WTC11 (cell line): ENCODE measurements around the gene SLC26A5. TPM values are rescaled to one million over a fixed set of nuclear protein-coding genes. Genes with fewer than 3 reads are reported as not detected.

Source experiments
- ATAC-seq: fragments of 200-7000 bp; cut with Tn5 transposase; 2 replicates; pipeline ENCODE4 v1.10.0; 2021; ENCODE audit warnings: mild to moderate bottlenecking, moderate library complexity
- CTCF ChIA-PET: fragments of 300-600 bp; sonication (Branson Sonifier 250); formaldehyde crosslinking; loops from one replicate; lab custom pipeline; 2021; ENCODE audit warnings: antibody characterized with exemption; lab: Charles Lee
- POLR2A ChIA-PET: fragments of 350-600 bp; sonication (Branson Sonifier 250); formaldehyde crosslinking; loops from one replicate; lab custom pipeline; 2021; ENCODE audit warnings: antibody characterized with exemption; lab: Charles Lee
- DNase-seq: peaks from one replicate; pipeline ENCODE4 v3.0.0; 2021; ENCODE audit warnings: low spot score
- H3K27ac Mint-ChIP-seq: 2 replicates; pipeline ENCODE4 v1.8.0; 2021; ENCODE audit warnings: mixed read lengths
- H3K27me3 Mint-ChIP-seq: 2 replicates; pipeline ENCODE4 v1.8.0; 2021; ENCODE audit warnings: low read depth, mild to moderate bottlenecking, moderate library complexity, mixed read lengths
- H3K36me3 Mint-ChIP-seq: 2 replicates; pipeline ENCODE4 v1.8.0; 2021; ENCODE audit warnings: mixed read lengths
- H3K4me1 Mint-ChIP-seq: 2 replicates; pipeline ENCODE4 v1.8.0; 2022; ENCODE audit warnings: mixed read lengths
- H3K4me3 Mint-ChIP-seq: 2 replicates; pipeline ENCODE4 v1.8.0; 2021; ENCODE audit warnings: mild to moderate bottlenecking, moderate library complexity, mixed read lengths
- H3K9me3 Mint-ChIP-seq: 2 replicates; pipeline ENCODE4 v1.8.0; 2021; ENCODE audit warnings: mixed read lengths
- ATF1 ChIP-seq: sonication (generic); formaldehyde crosslinking; IDR thresholded peaks from 2 replicates; pipeline ENCODE4 v1.8.1; 2023; ENCODE audit warnings: mild to moderate bottlenecking, moderate library complexity, missing genetic modification reagents
- CREB1 ChIP-seq: sonication (generic); formaldehyde crosslinking; IDR thresholded peaks from 2 replicates; pipeline ENCODE4 v1.8.0; 2023; ENCODE audit warnings: mild to moderate bottlenecking, missing genetic modification reagents
- FOXK1 ChIP-seq: sonication (generic); formaldehyde crosslinking; IDR thresholded peaks from 2 replicates; pipeline ENCODE4 v1.8.0; 2022; ENCODE audit warnings: mild to moderate bottlenecking, moderate library complexity, missing genetic modification reagents
- JAZF1 ChIP-seq: fragments of 250-450 bp; sonication (Bioruptor Pico); IDR thresholded peaks from 2 replicates; pipeline ENCODE4 v1.9.0; 2021; ENCODE audit warnings: moderate library complexity, mild to moderate bottlenecking, inconsistent platforms
- NR1H2 ChIP-seq: sonication (generic); formaldehyde crosslinking; IDR thresholded peaks from 2 replicates; pipeline ENCODE4 v1.9.0; 2021; ENCODE audit warnings: mild to moderate bottlenecking, moderate library complexity, missing genetic modification reagents
- OVOL2 ChIP-seq: fragments of 250-450 bp; sonication (Bioruptor Pico); IDR thresholded peaks from 2 replicates; pipeline ENCODE4 v1.9.0; 2021; ENCODE audit warnings: mild to moderate bottlenecking, borderline replicate concordance
- TEAD1 ChIP-seq: sonication (generic); formaldehyde crosslinking; IDR thresholded peaks from 2 replicates; pipeline ENCODE4 v1.8.0; 2022; ENCODE audit warnings: mild to moderate bottlenecking, missing genetic modification reagents
- total RNA-seq: library from RNA; stranded (reverse); gene quantifications from 3 replicates; pipeline ENCODE4 v1.2.3, GENCODE V29; 2021
- TF ChIP-seq, protein P1 (sequence below): sonication (generic); formaldehyde crosslinking; IDR thresholded peaks from 2 replicates; pipeline ENCODE4 v1.8.1; 2022; ENCODE audit warnings: mild to moderate bottlenecking, moderate library complexity, missing genetic modification reagents
- TF ChIP-seq, protein P2 (sequence below): fragments of 250-450 bp; sonication (Bioruptor Pico); IDR thresholded peaks from 2 replicates; pipeline ENCODE4 v1.9.0; 2021; ENCODE audit warnings: mild to moderate bottlenecking
- TF ChIP-seq, protein P3 (sequence below): fragments of 200-600 bp; IDR thresholded peaks from 2 replicates; pipeline ENCODE4 v1.8.0; 2022; ENCODE audit warnings: antibody characterized with exemption
- TF ChIP-seq, protein P4 (sequence below): fragments of 250-450 bp; sonication (Bioruptor Pico); conservative IDR thresholded peaks from 2 replicates; pipeline ENCODE4 v1.9.0; 2021; ENCODE audit warnings: mild to moderate bottlenecking
- TF ChIP-seq, protein P5 (sequence below): sonication (generic); formaldehyde crosslinking; IDR thresholded peaks from 2 replicates; pipeline ENCODE4 v1.8.0; 2023; ENCODE audit warnings: missing genetic modification reagents, mild to moderate bottlenecking, borderline replicate concordance

SLC26A5 gene
- total RNA-seq, 1 experiment from 2014 or later = 0.15 TPM

DNA sequence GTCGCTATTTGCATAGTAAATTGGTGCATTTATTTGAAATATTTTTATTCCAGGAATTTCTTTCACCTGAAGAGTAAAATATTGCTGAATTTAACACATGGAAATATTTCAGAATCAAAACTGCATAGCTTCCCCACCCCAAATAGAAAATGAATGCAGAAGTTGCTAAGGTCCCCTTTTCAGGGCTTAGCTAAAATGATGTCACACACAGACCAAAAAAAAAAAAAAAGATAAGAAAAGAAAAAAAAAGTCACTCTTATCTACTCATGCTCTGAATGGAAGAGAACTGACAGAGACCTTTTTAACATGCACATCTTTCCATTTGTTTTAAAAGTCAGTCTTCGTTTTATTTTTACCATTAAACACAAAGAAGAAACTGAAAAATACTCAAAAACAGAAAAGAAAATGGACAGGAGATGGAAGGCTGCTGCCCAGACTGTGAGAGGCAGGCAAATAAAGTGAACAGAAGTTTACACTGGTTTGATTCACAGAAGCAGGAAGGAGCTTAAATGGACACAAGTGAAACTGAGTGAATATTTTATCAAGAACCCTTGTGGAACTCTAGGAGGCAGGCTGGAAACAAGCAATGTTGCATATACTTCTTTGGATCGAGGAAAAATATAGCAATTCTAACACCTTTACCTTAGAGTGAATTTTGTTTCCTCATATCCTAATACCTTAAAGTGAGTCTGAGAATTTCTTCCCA, 66.6 kb downstream of the SLC26A5 start:
- Mint-ChIP-seq H3K4me1 (no peaks in the 10 kb centered on the region), H3K4me3 (no peak overlapping the region), H3K36me3 (no peaks in the 10 kb centered on the region), H3K27me3 (no peaks in the 10 kb centered on the region), H3K9me3 (no peaks in the 10 kb centered on the region), H3K27ac (no peak overlapping the region)
- POLR2A ChIA-PET = no interaction called here
- no peak for TF ChIP-seq ATF1 (CRISPR knock-in tag)
- TF ChIP-seq TEAD1 (CRISPR knock-in tag) = no peak
- TF ChIP-seq, protein P1, sequence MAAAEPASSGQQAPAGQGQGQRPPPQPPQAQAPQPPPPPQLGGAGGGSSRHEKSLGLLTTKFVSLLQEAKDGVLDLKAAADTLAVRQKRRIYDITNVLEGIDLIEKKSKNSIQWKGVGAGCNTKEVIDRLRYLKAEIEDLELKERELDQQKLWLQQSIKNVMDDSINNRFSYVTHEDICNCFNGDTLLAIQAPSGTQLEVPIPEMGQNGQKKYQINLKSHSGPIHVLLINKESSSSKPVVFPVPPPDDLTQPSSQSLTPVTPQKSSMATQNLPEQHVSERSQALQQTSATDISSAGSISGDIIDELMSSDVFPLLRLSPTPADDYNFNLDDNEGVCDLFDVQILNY (CRISPR knock-in tag) = no peak
- no peak for TF ChIP-seq JAZF1 (CRISPR knock-in tag)
- TF ChIP-seq, protein P2, sequence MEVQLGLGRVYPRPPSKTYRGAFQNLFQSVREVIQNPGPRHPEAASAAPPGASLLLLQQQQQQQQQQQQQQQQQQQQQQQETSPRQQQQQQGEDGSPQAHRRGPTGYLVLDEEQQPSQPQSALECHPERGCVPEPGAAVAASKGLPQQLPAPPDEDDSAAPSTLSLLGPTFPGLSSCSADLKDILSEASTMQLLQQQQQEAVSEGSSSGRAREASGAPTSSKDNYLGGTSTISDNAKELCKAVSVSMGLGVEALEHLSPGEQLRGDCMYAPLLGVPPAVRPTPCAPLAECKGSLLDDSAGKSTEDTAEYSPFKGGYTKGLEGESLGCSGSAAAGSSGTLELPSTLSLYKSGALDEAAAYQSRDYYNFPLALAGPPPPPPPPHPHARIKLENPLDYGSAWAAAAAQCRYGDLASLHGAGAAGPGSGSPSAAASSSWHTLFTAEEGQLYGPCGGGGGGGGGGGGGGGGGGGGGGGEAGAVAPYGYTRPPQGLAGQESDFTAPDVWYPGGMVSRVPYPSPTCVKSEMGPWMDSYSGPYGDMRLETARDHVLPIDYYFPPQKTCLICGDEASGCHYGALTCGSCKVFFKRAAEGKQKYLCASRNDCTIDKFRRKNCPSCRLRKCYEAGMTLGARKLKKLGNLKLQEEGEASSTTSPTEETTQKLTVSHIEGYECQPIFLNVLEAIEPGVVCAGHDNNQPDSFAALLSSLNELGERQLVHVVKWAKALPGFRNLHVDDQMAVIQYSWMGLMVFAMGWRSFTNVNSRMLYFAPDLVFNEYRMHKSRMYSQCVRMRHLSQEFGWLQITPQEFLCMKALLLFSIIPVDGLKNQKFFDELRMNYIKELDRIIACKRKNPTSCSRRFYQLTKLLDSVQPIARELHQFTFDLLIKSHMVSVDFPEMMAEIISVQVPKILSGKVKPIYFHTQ (CRISPR knock-in tag) = no peak
- TF ChIP-seq OVOL2 (CRISPR knock-in tag) = no peak
- TF ChIP-seq, protein P3, sequence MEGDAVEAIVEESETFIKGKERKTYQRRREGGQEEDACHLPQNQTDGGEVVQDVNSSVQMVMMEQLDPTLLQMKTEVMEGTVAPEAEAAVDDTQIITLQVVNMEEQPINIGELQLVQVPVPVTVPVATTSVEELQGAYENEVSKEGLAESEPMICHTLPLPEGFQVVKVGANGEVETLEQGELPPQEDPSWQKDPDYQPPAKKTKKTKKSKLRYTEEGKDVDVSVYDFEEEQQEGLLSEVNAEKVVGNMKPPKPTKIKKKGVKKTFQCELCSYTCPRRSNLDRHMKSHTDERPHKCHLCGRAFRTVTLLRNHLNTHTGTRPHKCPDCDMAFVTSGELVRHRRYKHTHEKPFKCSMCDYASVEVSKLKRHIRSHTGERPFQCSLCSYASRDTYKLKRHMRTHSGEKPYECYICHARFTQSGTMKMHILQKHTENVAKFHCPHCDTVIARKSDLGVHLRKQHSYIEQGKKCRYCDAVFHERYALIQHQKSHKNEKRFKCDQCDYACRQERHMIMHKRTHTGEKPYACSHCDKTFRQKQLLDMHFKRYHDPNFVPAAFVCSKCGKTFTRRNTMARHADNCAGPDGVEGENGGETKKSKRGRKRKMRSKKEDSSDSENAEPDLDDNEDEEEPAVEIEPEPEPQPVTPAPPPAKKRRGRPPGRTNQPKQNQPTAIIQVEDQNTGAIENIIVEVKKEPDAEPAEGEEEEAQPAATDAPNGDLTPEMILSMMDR = no peak
- no peak for ATAC-seq
- CTCF ChIA-PET = no interaction called here
- no peak for DNase-seq

DNA sequence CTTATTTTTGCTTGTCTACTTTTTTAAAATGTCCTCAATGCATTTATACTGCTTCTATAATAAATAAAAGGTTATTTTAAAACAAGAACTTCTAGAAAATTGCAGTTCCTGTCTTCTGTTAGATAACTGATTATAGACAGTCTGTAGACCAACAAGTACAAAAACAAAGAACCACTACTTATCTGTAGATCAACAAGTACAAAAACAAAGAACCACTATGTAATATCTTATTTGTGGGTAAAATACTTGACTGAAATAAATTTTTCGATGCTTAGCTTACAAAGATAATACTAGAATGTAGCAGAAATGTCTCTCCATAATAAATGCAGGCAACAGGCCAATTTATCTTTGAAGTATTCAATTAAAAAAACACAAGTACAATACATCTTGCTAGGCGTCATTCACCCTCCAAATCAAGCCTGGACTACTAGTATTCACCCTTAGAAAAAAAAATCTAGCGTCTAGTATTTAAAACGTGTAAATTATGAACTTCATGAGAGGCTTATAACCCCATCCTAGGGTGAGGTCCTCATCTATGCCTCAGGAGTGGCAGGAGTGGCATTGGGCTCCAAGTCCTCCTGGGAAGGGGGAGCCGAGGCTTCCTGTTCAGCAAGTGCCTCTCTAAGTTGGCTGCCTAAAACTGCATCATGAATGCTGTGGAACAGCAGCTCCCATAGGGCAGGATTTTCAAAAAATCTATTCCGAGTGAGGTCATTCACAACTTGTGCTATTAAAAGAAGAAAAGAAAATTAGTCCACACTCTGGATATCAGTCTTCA, 72.0 kb downstream of the SLC26A5 start:
- H3K27ac Mint-ChIP-seq = no peak overlapping the region
- no peaks in the 10 kb centered on the region for H3K4me1 Mint-ChIP-seq
- no peak overlapping the region for H3K4me3 Mint-ChIP-seq
- DNase-seq (no peak), ATAC-seq (peak; percentile 34; the same call in 1 of the 2 replicates)
- TF ChIP-seq, protein P3 = no peak
- TF ChIP-seq NR1H2 (CRISPR knock-in tag) = no peak
- no peak for TF ChIP-seq FOXK1
- no peak for TF ChIP-seq CREB1 (CRISPR knock-in tag)
- TF ChIP-seq, protein P4, sequence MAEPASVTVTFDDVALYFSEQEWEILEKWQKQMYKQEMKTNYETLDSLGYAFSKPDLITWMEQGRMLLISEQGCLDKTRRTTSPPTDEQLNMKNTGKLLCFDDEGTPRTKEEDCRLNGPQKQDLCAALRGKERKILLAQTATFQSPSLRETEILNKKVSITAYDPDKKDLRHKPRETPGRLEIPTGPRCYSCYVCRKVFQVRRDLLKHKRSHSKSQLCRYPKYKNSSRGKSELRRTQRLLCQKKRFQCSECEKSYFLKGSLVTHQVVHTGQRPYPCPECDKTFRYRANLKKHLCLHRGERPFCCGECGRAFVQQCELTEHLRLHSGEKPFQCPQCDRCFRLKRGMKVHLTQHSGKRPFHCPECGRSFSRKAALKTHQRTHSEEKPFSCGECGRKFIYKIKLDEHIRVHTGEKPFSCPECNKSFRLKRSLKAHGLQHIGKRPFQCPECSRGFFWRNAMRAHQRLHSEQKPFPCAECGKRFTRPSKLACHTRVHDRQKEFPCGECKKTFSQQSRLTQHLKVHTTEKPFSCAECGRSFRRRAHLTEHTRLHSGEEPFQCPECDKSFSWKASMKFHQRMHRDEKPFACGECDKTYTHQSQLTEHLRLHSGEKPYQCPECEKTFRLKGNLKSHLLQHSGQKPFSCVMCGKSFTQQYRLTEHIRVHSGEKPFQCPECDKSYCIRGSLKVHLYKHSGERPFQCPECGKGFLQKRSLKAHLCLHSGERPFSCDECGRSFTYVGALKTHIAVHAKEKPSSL = no peak
- TF ChIP-seq, protein P5, sequence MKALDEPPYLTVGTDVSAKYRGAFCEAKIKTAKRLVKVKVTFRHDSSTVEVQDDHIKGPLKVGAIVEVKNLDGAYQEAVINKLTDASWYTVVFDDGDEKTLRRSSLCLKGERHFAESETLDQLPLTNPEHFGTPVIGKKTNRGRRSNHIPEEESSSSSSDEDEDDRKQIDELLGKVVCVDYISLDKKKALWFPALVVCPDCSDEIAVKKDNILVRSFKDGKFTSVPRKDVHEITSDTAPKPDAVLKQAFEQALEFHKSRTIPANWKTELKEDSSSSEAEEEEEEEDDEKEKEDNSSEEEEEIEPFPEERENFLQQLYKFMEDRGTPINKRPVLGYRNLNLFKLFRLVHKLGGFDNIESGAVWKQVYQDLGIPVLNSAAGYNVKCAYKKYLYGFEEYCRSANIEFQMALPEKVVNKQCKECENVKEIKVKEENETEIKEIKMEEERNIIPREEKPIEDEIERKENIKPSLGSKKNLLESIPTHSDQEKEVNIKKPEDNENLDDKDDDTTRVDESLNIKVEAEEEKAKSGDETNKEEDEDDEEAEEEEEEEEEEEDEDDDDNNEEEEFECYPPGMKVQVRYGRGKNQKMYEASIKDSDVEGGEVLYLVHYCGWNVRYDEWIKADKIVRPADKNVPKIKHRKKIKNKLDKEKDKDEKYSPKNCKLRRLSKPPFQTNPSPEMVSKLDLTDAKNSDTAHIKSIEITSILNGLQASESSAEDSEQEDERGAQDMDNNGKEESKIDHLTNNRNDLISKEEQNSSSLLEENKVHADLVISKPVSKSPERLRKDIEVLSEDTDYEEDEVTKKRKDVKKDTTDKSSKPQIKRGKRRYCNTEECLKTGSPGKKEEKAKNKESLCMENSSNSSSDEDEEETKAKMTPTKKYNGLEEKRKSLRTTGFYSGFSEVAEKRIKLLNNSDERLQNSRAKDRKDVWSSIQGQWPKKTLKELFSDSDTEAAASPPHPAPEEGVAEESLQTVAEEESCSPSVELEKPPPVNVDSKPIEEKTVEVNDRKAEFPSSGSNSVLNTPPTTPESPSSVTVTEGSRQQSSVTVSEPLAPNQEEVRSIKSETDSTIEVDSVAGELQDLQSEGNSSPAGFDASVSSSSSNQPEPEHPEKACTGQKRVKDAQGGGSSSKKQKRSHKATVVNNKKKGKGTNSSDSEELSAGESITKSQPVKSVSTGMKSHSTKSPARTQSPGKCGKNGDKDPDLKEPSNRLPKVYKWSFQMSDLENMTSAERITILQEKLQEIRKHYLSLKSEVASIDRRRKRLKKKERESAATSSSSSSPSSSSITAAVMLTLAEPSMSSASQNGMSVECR (CRISPR knock-in tag) = no peak
- no peaks in the 10 kb centered on the region for H3K9me3 Mint-ChIP-seq
- H3K27me3 Mint-ChIP-seq = no peaks in the 10 kb centered on the region
- ChIA-PET POLR2A (no interaction called here), CTCF (no interaction called here)
- H3K36me3 Mint-ChIP-seq = no peaks in the 10 kb centered on the region
